HEK293T (cell line): Measurements from ENCODE around the gene CACNA1F.

Experiments
- CTBP1 ChIP-seq: fragments of 450-650 bp; IDR thresholded peaks from 2 replicates; pipeline ENCODE4 v1.6.1; 2016; ENCODE audit warnings: borderline replicate concordance
- FOXK2 ChIP-seq: fragments of 450-650 bp; IDR thresholded peaks from 2 replicates; pipeline ENCODE4 v1.6.1; 2016; ENCODE audit warnings: mild to moderate bottlenecking
- FOXM1 ChIP-seq: fragments of 450-650 bp; IDR thresholded peaks from 2 replicates; pipeline ENCODE4 v1.6.1; 2017; ENCODE audit warnings: mild to moderate bottlenecking, borderline replicate concordance
- L3MBTL2 ChIP-seq: fragments of 450-650 bp; conservative IDR thresholded peaks from 2 replicates; pipeline ENCODE4 v1.6.1; 2016; ENCODE audit warnings: mild to moderate bottlenecking
- SUZ12 ChIP-seq: fragments of 450-650 bp; IDR thresholded peaks from 2 replicates; pipeline ENCODE4 v1.6.1; 2016; ENCODE audit warnings: mild to moderate bottlenecking

DNA sequence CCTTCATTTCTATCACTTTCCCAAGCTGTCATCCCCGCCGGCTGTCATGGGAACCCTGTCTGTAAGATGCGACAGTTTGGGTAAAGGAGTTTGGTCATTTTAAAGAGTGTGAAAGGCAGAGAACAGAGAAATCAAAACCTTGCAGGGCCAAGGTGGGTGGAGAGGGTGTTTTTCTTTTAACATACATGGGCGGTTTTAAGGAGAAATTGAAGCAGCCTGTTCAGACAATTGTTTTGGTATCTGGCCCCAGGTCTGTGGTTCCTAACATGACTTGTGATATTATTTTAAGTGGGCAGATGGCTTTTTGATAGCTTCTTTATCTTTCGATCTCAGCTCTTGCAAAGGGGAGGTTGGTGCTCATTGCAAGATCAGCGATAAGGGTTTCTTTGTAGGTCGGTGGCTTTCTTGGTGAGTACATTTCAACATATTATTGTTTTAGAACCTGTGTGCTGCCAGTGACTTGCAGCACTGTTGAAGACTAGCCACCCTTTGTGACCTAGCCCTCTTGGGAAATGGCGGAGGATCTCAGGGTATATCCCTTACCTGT lies 40.1 kb upstream of the CACNA1F start:
- no peak for TF ChIP-seq SUZ12
- TF ChIP-seq FOXM1: no peak
- no peak for TF ChIP-seq FOXK2
- TF ChIP-seq CTBP1: no peak
- no peak for TF ChIP-seq L3MBTL2
